ENCODE data around the gene CLK2. TPM values are rescaled to one million over a fixed set of nuclear protein-coding genes. Genes with fewer than 3 reads are reported as not detected.
"Not testable (repeated sequence)": the region's sequence is repeated elsewhere in the genome, so short reads cannot be mapped to it uniquely, and the experiment has no call there.

CLK2 gene
- total RNA-seq, 1 donor from 2014 or later = 32.1 TPM

DNA sequence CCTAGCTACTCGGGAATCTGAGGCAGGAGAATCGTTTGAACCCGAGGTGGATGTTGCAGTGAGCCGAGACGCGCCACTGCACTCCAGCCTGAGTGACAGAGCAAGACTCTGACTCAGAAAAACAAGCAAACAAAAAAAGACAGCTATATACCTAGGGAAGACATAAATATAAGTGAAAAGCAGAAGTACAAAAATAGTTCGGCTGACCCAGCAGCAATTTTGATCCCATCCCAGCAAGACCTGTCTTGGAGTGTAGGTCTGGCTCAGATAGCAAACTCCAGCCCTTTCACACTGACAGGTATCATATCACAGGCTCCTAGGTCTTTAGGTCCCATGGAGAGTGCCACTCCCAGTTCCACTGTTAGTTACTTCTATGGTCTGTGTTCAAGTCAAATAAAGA is 50.3 kb downstream of the CLK2 start:
- Histone ChIP-seq H3K36me3 (no peaks in the 10 kb centered on the region), H3K27ac (no peak overlapping the region), H3K27me3 (no peaks in the 10 kb centered on the region), H3K4me1 (peaks cover 0 to 24% of the 10 kb centered on the region in 2 donors), H3K4me3 (no peak overlapping the region), H3K9me3 (no peaks in the 10 kb centered on the region)
- no peak for DNase-seq (ENCODE audit: low spot score in 2 of 2)
- no peak for TF ChIP-seq CTCF (IDR thresholded peaks at IDR 0.05)
- intact Hi-C loops (cut with DNase I) = no loop called here

DNA sequence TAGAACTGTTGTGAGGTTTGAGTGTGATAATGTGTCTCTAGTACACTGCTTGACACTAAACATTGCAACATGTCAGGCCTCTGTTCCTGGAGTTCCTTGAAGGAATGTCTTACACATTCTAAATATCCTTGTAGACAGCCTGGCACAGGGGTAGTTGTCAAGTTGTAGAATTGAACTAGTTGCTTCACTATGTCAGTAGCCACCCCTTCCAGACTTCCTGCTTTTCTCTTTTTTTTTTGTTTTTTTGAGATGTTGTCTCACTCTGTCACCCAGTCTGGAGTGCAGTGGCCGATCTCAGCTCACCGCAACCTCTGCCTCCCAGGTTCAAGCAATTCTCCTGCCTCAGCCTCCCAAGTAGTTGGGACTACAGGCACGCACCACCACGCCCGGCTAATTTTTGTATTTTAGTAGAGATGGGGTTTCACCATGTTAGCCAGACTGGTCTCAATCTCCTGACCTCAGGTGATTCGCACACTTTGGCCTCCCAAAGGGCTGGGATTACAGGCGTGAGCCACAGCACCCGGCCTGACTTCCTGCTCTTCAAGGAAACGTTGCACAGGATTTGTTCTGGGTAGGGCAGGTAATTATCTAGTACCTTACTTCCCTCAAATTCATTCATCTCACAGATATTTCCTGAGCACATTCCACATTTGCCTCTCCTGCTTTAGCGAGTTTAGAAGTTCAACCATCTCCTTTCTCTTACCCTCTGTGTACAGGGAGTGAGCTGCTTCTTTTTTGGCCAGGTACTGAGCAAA is 52.9 kb downstream of the CLK2 start:
- H3K4me3 ChIP-seq; intact Hi-C loops (cut with DNase I): not testable (repeated sequence)

DNA sequence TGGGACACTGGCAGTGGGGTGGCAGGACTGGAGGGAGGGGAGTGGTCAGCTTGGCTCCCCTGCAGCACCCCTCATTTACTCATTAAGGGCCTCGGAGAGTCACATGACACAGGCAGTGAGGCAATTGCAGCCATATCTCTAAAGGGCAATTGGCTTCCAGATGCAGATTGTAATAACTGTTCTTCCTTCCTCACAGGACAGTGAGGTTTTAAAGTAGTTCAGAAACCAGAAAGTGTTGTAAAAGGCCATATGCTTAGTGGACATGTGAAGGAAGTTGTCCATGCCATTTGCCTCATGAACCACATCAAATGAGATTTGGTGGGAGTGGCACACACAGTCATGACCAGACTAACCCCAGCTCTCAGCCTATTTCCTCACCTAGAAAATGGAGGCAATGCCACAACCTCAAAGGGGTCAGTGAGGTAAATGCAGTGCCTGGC is 53.7 kb downstream of the CLK2 start:
- H3K27ac ChIP-seq = no peak overlapping the region
- H3K27me3 ChIP-seq = no peaks in the 10 kb centered on the region
- peaks cover 5% of the 10 kb centered on the region in 2 donors for H3K36me3 ChIP-seq
- TF ChIP-seq CTCF (IDR thresholded peaks at IDR 0.05) = no peak
- H3K9me3 ChIP-seq = no peaks in the 10 kb centered on the region
- intact Hi-C loops (cut with DNase I) = no loop called here
- no peak for DNase-seq (ENCODE audit: low spot score in 2 of 2)
- peaks cover 0 to 11% of the 10 kb centered on the region in 2 donors for H3K4me1 ChIP-seq
- H3K4me3 ChIP-seq = peak overlapping the region in 1 of 2 donors; percentile 3

More for the DNA sequence above, 52.9 kb downstream of the CLK2 start:
- not testable (repeated sequence) for H3K36me3 ChIP-seq; DNase-seq (ENCODE audit: low spot score in 2 of 2); H3K9me3 ChIP-seq; H3K27ac ChIP-seq; H3K27me3 ChIP-seq
- H3K4me1 ChIP-seq = peaks cover 0 to 14% of the 10 kb centered on the region in 2 donors

DNA sequence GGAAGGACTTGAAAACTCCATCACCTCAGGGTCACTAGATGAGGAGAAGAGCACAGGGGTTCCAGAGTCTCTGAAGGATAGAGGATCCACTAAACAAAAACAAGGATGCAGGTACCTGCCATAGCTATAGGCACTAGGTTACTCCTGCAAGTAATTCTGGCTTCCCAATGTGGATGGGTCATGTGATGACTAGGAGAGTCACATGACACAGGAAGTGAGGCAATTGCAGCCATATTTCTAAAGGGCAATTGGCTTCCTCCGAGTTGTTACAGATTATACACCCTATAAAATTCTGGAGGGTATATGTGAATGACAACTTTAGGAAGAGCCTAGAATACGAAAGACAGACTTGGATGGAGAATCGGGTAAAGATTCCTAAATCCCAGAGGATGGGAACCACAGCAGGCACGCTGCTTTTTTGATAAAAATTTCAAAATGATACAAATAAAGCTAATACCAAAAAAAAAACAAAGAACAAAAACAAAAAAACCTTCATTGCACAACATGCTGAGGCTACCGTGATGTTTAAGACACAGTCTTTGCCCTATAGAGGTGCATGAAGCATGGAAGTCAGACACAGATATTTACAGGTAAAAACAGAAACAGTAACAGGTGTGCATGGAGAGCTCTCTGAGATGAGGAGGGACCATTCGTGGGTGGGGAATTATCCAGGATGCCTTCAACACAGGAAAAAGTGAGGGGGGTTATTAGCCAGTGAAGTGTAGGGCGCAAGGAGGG is 54.3 kb downstream of the CLK2 start:
- no peak for DNase-seq (ENCODE audit: low spot score in 2 of 2)
- intact Hi-C loops (cut with DNase I) = no loop called here
- TF ChIP-seq CTCF (IDR thresholded peaks at IDR 0.05) = no peak
- peak overlapping the region; percentile 3 to 38 for H3K4me3 ChIP-seq
- peaks cover 5% of the 10 kb centered on the region in 2 donors for H3K36me3 ChIP-seq
- H3K27ac ChIP-seq = no peak overlapping the region
- peaks cover 0 to 7% of the 10 kb centered on the region in 2 donors for H3K4me1 ChIP-seq
- no peaks in the 10 kb centered on the region for H3K9me3 ChIP-seq
- H3K27me3 ChIP-seq = no peaks in the 10 kb centered on the region

DNA sequence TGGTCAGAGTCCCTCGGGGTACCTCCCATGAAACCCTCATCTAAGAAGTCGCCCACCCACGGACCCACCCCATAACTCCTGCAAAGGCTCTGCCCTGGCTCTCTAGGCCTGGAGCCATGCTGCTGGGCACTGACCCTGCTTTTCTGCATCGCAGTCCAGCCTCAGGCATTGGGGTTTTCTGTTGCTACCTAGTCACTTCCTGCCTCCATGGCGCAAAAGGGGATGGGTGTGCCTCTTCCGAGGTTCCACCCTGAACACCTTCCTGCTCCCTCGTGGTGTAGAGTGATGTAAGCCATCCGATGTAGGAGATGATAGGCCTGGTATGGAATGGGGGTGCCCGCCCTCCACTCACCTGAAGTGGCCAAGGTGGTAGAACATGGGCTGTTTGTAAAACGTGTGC is 58.6 kb downstream of the CLK2 start:
- intact Hi-C loops (cut with DNase I); H3K4me1 ChIP-seq; H3K4me3 ChIP-seq; DNase-seq (ENCODE audit: low spot score in 2 of 2); H3K9me3 ChIP-seq; H3K27me3 ChIP-seq; H3K27ac ChIP-seq; H3K36me3 ChIP-seq: not testable (repeated sequence)

Other genes starting within 250 kb of the CLK2 start
- gene DCST2, start 239.7 kb downstream of the CLK2 start, total RNA-seq = 0.64 TPM
- not detected for gene DCST1, start 239.7 kb downstream of the CLK2 start, total RNA-seq
- 610 TPM for gene ADAM15, start 222.2 kb downstream of the CLK2 start, total RNA-seq
- gene EFNA4, start 209.8 kb downstream of the CLK2 start, total RNA-seq = 11.2 TPM
- 1.5 TPM for gene EFNA3, start 194.7 kb downstream of the CLK2 start, total RNA-seq
- gene EFNA1, start 145.6 kb downstream of the CLK2 start, total RNA-seq = 66.7 TPM
- gene SLC50A1, start 137.7 kb downstream of the CLK2 start, total RNA-seq = 9.4 TPM
- 78.2 TPM for gene DPM3, start 133.0 kb downstream of the CLK2 start, total RNA-seq
- 146 TPM for gene KRTCAP2, start 100.2 kb downstream of the CLK2 start, total RNA-seq
- gene TRIM46, start 99.7 kb downstream of the CLK2 start, total RNA-seq = not detected
- gene THBS3, start 65.6 kb downstream of the CLK2 start, total RNA-seq = 40.3 TPM
- gene MTX1, start 64.8 kb downstream of the CLK2 start, total RNA-seq = 23.9 TPM
- 34.5 TPM for gene ENTREP3, start 18.0 kb downstream of the CLK2 start, total RNA-seq
- 63.6 TPM for gene SCAMP3, start 11.1 kb downstream of the CLK2 start, total RNA-seq
- 2.6 TPM for gene HCN3, start 4.0 kb upstream of the CLK2 start, total RNA-seq
- not detected for gene PKLR, start 27.9 kb upstream of the CLK2 start, total RNA-seq
- gene FDPS, start 35.4 kb upstream of the CLK2 start, total RNA-seq = 51.7 TPM
- gene RUSC1, start 47.4 kb upstream of the CLK2 start, total RNA-seq = 18.4 TPM